Activated naive CD4-positive, alpha-beta T cell treated with anti-CD3 and anti-CD28 coated beads, Interleukin-2, amount 10 ng/mL, durations not matched to agents 7 days and 5 days (primary cell): ENCODE results near the gene RAD54L.

Source experiments
- CTCF ChIA-PET: fragments of 350-600 bp; sonication (Branson Sonifier 250); formaldehyde crosslinking; loops from one replicate; lab custom pipeline; 2021; ENCODE audit warnings: antibody characterized with exemption; lab: Charles Lee
- DNase-seq: peaks from one replicate; pipeline ENCODE4 v3.0.0-alpha.2; 2020
- H3K27ac Mint-ChIP-seq: one replicate; pipeline ENCODE4 v1.8.0; 2021; ENCODE audit warnings: mild to moderate bottlenecking, moderate library complexity, mixed read lengths
- H3K27me3 Mint-ChIP-seq: one replicate; pipeline ENCODE4 v1.8.0; 2021; ENCODE audit warnings: mild to moderate bottlenecking, mixed read lengths
- H3K36me3 Mint-ChIP-seq: one replicate; pipeline ENCODE4 v1.8.0; 2021; ENCODE audit warnings: mixed read lengths
- H3K4me1 Mint-ChIP-seq: one replicate; pipeline ENCODE4 v1.8.0; 2021; ENCODE audit warnings: mixed read lengths
- H3K4me3 Mint-ChIP-seq: one replicate; pipeline ENCODE4 v1.8.0; 2021; ENCODE audit warnings: mild to moderate bottlenecking, moderate library complexity, mixed read lengths
- H3K9me3 Mint-ChIP-seq: one replicate; pipeline ENCODE4 v1.8.0; 2021; ENCODE audit warnings: mixed read lengths

RAD54L gene

GRCh38 chr1:46281021-46281420 is 33.5 kb downstream of the RAD54L start:
- CTCF ChIA-PET: no interaction called here
- no peak overlapping the region for H3K27ac Mint-ChIP-seq
- no peaks in the 10 kb centered on the region for H3K27me3 Mint-ChIP-seq
- H3K36me3 Mint-ChIP-seq: peaks cover 60% of the 10 kb centered on the region
- H3K4me3 Mint-ChIP-seq: no peak overlapping the region
- DNase-seq: no peak
- H3K9me3 Mint-ChIP-seq: no peaks in the 10 kb centered on the region
- H3K4me1 Mint-ChIP-seq: peaks cover 16% of the 10 kb centered on the region

- CTCF ChIA-PET: interaction anchor here (1.1 kb wide), 1 partner anchor 40 kb away, joined by 3 read pairs; no protein-coding TSS in a partner anchor
- no peaks in the 10 kb centered on the region for H3K27me3 Mint-ChIP-seq
- H3K36me3 Mint-ChIP-seq: peaks cover 43% of the 10 kb centered on the region
- no peak for DNase-seq
- no peaks in the 10 kb centered on the region for H3K9me3 Mint-ChIP-seq
- peaks cover 28% of the 10 kb centered on the region for H3K4me1 Mint-ChIP-seq
- H3K27ac Mint-ChIP-seq: no peak overlapping the region
- no peak overlapping the region for H3K4me3 Mint-ChIP-seq
These were observed 36.5 kb downstream of the RAD54L start for GRCh38 chr1:46284058-46284457.

GRCh38 chr1:46284597-46285564 is 37.3 kb downstream of the RAD54L start:
- H3K36me3 Mint-ChIP-seq: peaks cover 43% of the 10 kb centered on the region
- DNase-seq: no peak
- no peak overlapping the region for H3K27ac Mint-ChIP-seq
- H3K4me1 Mint-ChIP-seq: peaks cover 28% of the 10 kb centered on the region
- H3K9me3 Mint-ChIP-seq: no peaks in the 10 kb centered on the region
- CTCF ChIA-PET: interaction anchor here (1.0 to 1.9 kb wide), 6 partner anchors 9 to 63 kb away, joined by 3 to 11 read pairs (median 4); partner anchors contain the start of gene RAD54L
- no peaks in the 10 kb centered on the region for H3K27me3 Mint-ChIP-seq
- no peak overlapping the region for H3K4me3 Mint-ChIP-seq

GRCh38 chr1:46285730-46286477 is 38.3 kb downstream of the RAD54L start:
- peak; percentile 57 for DNase-seq
- peak overlapping the region; percentile 74 for H3K27ac Mint-ChIP-seq
- CTCF ChIA-PET: interaction anchor here (0.6 to 2.4 kb wide), 9 partner anchors 10 to 62 kb away, joined by 3 to 11 read pairs (median 4); partner anchors contain the start of genes LRRC41, RAD54L and UQCRH
- H3K4me3 Mint-ChIP-seq: no peak overlapping the region
- no peaks in the 10 kb centered on the region for H3K9me3 Mint-ChIP-seq
- H3K4me1 Mint-ChIP-seq: peaks cover 28% of the 10 kb centered on the region
- no peaks in the 10 kb centered on the region for H3K27me3 Mint-ChIP-seq
- H3K36me3 Mint-ChIP-seq: peaks cover 39% of the 10 kb centered on the region

GRCh38 chr1:46288485-46289133 is 41.0 kb downstream of the RAD54L start:
- no peaks in the 10 kb centered on the region for H3K27me3 Mint-ChIP-seq
- DNase-seq: no peak
- H3K36me3 Mint-ChIP-seq: peaks cover 19% of the 10 kb centered on the region
- no peak overlapping the region for H3K4me3 Mint-ChIP-seq
- no peak overlapping the region for H3K27ac Mint-ChIP-seq
- peaks cover 28% of the 10 kb centered on the region for H3K4me1 Mint-ChIP-seq
- CTCF ChIA-PET: interaction anchor here (1.0 to 2.4 kb wide), 2 partner anchors 9 to 15 kb away, joined by 3 to 8 read pairs; no protein-coding TSS in a partner anchor
- H3K9me3 Mint-ChIP-seq: no peaks in the 10 kb centered on the region

GRCh38 chr1:46289134-46289494 is 41.6 kb downstream of the RAD54L start:
- H3K4me3 Mint-ChIP-seq: no peak overlapping the region
- peaks cover 16% of the 10 kb centered on the region for H3K36me3 Mint-ChIP-seq
- H3K27ac Mint-ChIP-seq: no peak overlapping the region
- DNase-seq: no peak
- H3K4me1 Mint-ChIP-seq: peaks cover 28% of the 10 kb centered on the region
- CTCF ChIA-PET: interaction anchor here (1.2 kb wide), 1 partner anchor 72 kb away, joined by 3 read pairs; no protein-coding TSS in a partner anchor
- H3K9me3 Mint-ChIP-seq: no peaks in the 10 kb centered on the region
- no peaks in the 10 kb centered on the region for H3K27me3 Mint-ChIP-seq

- peak overlapping the region; percentile 6 for H3K27ac Mint-ChIP-seq
- no peak overlapping the region for H3K4me3 Mint-ChIP-seq
- peaks cover 10% of the 10 kb centered on the region for H3K36me3 Mint-ChIP-seq
- no peak for DNase-seq
- H3K4me1 Mint-ChIP-seq: peaks cover 22% of the 10 kb centered on the region
- CTCF ChIA-PET: interaction anchor here (1.2 kb wide), 1 partner anchor 73 kb away, joined by 3 read pairs; no protein-coding TSS in a partner anchor
- H3K9me3 Mint-ChIP-seq: no peaks in the 10 kb centered on the region
- H3K27me3 Mint-ChIP-seq: no peaks in the 10 kb centered on the region
These were observed 42.4 kb downstream of the RAD54L start for GRCh38 chr1:46289976-46290375.

- H3K4me3 Mint-ChIP-seq: no peak overlapping the region
- no peak overlapping the region for H3K27ac Mint-ChIP-seq
- H3K4me1 Mint-ChIP-seq: peaks cover 2% of the 10 kb centered on the region
- peaks cover 32% of the 10 kb centered on the region for H3K36me3 Mint-ChIP-seq
- CTCF ChIA-PET: interaction anchor here (0.6 kb wide), 2 partner anchors 21 to 52 kb away, joined by 3 to 4 read pairs; no protein-coding TSS in a partner anchor
- DNase-seq: no peak
- H3K9me3 Mint-ChIP-seq: no peaks in the 10 kb centered on the region
- no peaks in the 10 kb centered on the region for H3K27me3 Mint-ChIP-seq
These were observed 47.7 kb downstream of the RAD54L start for GRCh38 chr1:46295306-46295705.

GRCh38 chr1:46298387-46298786 is 50.8 kb downstream of the RAD54L start:
- H3K9me3 Mint-ChIP-seq: no peaks in the 10 kb centered on the region
- H3K27me3 Mint-ChIP-seq: peaks cover 4% of the 10 kb centered on the region
- DNase-seq: no peak
- H3K36me3 Mint-ChIP-seq: peaks cover 35% of the 10 kb centered on the region
- CTCF ChIA-PET: interaction anchor here (0.9 kb wide), 1 partner anchor 49 kb away, joined by 3 read pairs; no protein-coding TSS in a partner anchor
- H3K4me3 Mint-ChIP-seq: no peak overlapping the region
- H3K4me1 Mint-ChIP-seq: peaks cover 16% of the 10 kb centered on the region
- H3K27ac Mint-ChIP-seq: no peak overlapping the region

GRCh38 chr1:46300673-46301405 is 53.3 kb downstream of the RAD54L start:
- Mint-ChIP-seq H3K4me1 (peaks cover 30% of the 10 kb centered on the region), H3K27ac (peak overlapping the region; percentile 12), H3K9me3 (no peaks in the 10 kb centered on the region), H3K4me3 (peak overlapping the region; percentile 92), H3K36me3 (peaks cover 33% of the 10 kb centered on the region), H3K27me3 (peaks cover 4% of the 10 kb centered on the region)
- no peak for DNase-seq
- CTCF ChIA-PET: interaction anchor here (1.7 kb wide), 1 partner anchor 15 kb away, joined by 3 read pairs; no protein-coding TSS in a partner anchor

GRCh38 chr1:46301406-46301807 is 53.8 kb downstream of the RAD54L start:
- Mint-ChIP-seq H3K9me3 (no peaks in the 10 kb centered on the region), H3K4me3 (peak overlapping the region; percentile 92), H3K27ac (peak overlapping the region; percentile 98), H3K36me3 (peaks cover 31% of the 10 kb centered on the region), H3K27me3 (peaks cover 4% of the 10 kb centered on the region), H3K4me1 (peaks cover 35% of the 10 kb centered on the region)
- CTCF ChIA-PET: no interaction called here
- no peak for DNase-seq

- Mint-ChIP-seq H3K9me3 (no peaks in the 10 kb centered on the region), H3K27ac (peak overlapping the region; percentile 98), H3K4me3 (peak overlapping the region; percentile 92), H3K27me3 (peaks cover 4% of the 10 kb centered on the region), H3K4me1 (peaks cover 39% of the 10 kb centered on the region), H3K36me3 (peaks cover 25% of the 10 kb centered on the region)
- peak; percentile 67 for DNase-seq
- CTCF ChIA-PET: no interaction called here
These were observed 54.5 kb downstream of the RAD54L start for GRCh38 chr1:46301808-46302640.
